GM21423 (cell line): ENCODE measurements around the gene PHACTR3.

Source experiments
- ATAC-seq: cut with Tn5 transposase; IDR thresholded peaks from one replicate; pipeline ENCODE4 v1.9.1; 2021; ENCODE audit warnings: mild to moderate bottlenecking, moderate library complexity; ENCODE audit not compliant: unreplicated experiment

PHACTR3 gene

DNA sequence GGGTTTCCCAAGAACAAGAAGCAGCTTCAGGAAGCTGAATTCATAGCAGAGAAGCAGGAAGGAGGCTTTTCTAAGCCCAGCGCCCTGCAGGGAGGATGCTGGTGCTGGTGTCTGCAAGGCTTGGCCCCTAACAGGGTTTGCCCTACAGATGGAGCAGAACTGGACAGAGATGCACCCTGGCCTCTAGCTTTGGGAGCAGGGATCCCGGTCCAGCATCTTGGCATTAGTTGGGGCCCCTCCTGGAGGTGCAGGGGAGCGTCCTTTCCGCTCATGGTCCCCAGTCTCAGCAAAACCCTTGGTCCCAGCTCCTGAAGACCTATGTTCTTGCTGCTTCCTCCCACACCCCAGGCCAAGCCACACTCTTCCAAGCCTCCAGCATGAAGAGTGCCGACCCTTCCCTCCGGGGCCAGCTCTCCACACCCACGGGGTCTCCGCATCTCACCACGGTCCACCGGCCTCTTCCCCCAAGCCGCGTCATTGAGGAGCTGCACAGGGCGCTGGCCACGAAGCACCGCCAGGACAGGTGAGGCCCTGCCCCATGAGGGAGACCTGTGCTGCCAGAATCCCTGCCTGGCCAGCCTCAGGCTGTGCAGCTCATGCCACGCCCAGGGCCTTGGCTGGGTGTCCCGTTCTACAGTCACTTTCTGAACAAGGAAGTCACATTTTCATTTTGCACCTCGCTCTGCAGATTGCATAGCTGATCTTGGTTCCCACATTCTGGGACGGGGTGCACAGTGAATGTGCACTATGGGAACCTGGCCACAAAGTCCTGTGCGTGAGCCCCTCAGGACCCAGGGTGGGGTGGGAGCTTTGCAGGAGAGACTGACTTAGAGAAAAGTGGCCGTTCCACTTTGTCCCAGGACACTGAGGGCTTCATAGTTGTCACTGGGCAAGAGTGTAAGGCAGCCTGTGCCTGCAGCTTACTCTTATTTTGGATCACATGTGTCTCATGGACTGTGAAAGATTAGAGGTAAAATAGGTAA is 168.9 kb downstream of the PHACTR3 start:
- ATAC-seq: no peak

DNA sequence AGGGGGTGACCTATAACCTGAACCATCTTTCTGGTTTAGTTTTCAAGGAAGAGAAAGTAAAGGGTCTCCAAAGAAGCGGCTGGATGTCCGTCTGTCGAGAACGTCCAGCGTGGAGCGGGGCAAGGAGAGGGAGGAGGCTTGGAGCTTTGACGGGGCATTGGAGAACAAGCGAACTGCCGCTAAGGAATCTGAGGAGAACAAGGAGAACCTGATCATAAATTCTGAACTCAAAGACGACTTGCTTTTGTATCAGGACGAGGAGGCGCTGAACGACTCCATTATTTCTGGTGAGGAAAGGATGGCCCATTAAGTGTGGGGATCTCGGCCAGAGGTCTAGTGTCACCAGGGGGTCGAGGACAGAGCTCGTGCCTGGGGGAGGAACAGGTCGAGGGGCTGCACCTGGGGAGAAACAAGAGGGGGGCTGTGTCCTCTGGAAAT is 169.9 kb downstream of the PHACTR3 start:
- ATAC-seq: no peak

DNA sequence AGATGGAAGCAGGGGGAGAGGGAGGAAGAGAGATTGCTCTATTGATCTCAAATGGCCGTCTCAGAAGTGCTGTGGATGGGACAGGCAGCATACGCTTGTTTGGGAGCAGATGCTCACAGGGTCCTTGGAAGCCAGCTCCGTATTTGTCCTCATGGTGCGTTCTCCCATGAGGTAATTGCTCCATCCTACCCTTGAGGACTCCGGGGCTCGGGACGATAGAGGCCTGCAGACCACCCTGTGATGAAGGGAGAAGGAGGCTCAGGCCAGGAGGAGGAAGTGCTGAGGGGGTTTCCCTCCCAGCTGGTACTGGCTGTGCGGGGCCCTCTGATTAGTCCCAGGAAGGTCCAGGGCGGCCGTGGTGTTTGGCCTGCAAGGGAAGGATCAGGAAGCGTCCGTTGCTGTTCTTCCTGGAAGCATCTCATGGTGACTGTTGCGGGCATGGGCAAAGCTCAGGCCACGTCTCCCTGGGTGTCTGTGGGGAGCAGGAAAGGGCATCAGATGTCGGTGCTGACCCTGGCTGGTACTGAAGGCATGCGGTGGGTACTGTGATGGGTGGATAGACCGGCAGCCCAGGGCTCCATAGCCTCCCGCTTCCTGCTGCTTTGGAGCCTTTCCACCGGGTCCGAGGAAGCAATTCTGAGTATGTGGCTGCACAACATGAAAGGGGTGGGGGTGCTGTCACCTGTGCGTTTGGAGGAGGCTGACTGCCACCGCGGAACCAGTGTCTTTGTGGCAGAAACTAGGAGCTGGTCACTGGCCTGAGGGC is 170.8 kb downstream of the PHACTR3 start:
- ATAC-seq: no peak

- no peak for ATAC-seq
Measured at GRCh38 chr20:59775687-59776055, 171.3 kb downstream of the PHACTR3 start.

- ATAC-seq: no peak
Measured at GRCh38 chr20:59776059-59776603, 171.8 kb downstream of the PHACTR3 start.

GRCh38 chr20:59776626-59777330 is 172.4 kb downstream of the PHACTR3 start:
- ATAC-seq: no peak

- no peak for ATAC-seq
Measured at GRCh38 chr20:59777331-59777725, 173.0 kb downstream of the PHACTR3 start.

DNA sequence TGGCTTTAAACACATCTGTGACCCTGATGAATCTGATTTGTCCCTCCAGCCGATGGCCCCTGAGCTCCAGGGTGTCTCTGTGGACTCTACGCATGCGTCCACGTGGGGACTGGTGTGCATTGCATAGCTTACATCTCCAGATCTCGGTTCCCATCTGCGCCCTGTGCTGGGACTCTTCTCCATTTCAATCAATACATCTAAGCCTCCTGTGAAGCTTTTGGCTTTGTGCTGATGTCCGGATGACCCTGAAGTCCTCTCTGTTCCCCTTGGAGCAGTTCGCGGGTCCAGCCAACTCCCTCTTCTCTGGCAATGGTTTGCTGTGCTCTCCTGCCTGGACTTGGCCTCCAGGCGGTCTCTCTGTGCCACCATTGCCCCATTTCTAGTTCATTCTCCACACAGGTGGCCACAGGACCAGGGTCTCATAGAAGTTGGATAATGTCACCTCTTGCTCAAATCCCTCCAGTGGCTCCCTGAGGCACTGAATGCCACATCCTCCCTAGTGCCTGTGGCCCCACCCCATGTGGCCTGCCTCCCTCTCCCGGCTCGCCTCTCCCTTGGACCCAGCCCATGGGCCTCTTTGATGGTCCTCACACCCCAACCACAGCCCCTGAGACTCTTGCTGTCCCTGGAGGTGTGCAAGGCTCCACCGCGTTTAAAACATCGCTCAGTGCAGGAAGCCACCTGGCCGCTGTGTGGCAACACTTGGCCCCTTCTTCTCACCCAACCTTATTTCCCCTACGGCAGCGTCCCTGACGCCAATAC is 173.7 kb downstream of the PHACTR3 start:
- no peak for ATAC-seq

GRCh38 chr20:59778615-59779200 is 174.4 kb downstream of the PHACTR3 start:
- no peak for ATAC-seq

- no peak for ATAC-seq
Measured at GRCh38 chr20:59779656-59780380, 175.5 kb downstream of the PHACTR3 start.

DNA sequence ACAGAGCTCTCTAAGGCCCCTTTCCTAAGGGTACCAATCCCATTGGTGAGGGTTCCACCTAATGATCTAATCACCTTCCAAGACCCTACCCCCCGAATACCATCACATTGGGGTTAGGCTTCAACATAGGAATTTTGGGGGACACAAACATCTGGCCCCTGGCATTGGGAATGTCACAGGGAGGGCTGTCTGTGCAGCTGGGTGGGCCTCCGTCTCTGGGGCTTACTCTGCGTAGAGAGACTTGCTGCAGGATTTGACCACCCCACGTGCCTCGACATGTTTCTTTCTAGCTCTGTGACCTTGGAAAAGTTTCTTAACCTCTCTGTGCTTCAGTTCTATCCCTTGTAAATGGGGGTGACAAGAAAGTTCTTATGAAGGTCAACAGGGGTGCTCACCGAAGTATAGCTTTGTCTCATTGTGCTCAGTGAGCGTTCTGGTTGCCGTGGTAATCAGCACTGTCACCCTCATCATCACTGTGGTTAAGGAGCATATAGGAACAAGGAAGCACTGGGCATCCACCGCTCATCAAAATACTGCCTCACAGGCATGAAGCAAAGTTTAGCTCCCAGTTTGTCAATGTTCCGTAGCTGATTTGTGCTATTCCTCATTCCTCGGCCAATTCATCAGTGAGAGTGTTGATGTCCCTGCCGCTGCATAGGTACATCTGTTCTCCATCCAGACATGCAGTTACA is 176.3 kb downstream of the PHACTR3 start:
- ATAC-seq: no peak

GRCh38 chr20:59781226-59781625 is 176.9 kb downstream of the PHACTR3 start:
- no peak for ATAC-seq

DNA sequence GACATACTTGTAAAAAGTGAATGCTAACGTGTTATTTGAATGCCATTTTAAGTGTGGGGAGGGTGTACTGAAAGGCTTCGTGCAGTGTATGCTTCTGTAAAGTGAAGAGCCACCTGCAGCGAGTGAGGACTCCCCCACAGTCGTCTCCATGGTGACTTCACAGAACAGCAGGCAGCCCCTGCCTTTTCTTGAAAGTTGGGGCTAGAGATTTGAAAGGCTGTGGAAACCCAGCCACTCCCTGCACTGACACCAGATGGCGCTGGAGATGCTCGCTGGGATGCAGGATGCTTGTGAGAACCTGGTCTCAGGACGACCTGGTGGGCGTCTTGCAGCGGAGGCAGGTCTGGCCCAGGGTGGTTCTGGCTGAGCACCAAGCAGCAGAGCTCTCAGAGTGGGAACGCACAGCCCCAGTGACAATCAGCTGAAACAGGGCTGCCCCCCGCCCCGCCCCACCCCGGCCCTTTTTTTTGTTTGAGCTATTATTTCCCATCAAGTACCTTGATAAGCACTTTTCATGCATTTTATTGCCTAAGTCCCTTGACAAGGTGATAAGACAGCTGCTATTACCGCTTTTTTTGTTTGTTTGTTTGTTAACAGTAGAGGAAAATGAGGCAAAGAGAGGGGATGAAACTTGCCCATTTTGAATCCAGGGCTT is 178.8 kb downstream of the PHACTR3 start:
- no peak for ATAC-seq

DNA sequence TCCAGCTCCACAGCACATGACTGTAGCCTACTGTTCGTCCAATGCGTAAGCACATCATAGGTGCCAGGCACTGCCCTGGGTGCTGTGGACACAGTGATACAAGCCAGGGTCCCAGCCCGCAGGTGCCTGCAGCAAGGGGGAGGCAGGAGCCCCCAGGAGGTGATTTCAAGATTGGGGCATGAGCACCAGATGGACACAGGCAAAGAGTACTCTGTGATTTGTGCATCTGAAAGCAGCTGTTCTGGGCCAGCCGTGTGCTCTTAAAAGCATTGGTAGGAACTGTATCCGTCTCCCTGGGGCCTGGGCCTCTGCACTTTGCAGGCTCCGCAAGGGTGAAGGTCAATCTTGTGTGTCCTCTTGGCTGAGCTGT is 179.3 kb downstream of the PHACTR3 start:
- ATAC-seq: no peak

- ATAC-seq: no peak
Measured at GRCh38 chr20:59784365-59784764, 180.0 kb downstream of the PHACTR3 start.

GRCh38 chr20:59784791-59785668 is 180.7 kb downstream of the PHACTR3 start:
- ATAC-seq: no peak

- no peak for ATAC-seq
Measured at GRCh38 chr20:59785669-59785959, 181.3 kb downstream of the PHACTR3 start.
